Measurements from ENCODE around the gene CD79A.

Gene CD79A

DNA sequence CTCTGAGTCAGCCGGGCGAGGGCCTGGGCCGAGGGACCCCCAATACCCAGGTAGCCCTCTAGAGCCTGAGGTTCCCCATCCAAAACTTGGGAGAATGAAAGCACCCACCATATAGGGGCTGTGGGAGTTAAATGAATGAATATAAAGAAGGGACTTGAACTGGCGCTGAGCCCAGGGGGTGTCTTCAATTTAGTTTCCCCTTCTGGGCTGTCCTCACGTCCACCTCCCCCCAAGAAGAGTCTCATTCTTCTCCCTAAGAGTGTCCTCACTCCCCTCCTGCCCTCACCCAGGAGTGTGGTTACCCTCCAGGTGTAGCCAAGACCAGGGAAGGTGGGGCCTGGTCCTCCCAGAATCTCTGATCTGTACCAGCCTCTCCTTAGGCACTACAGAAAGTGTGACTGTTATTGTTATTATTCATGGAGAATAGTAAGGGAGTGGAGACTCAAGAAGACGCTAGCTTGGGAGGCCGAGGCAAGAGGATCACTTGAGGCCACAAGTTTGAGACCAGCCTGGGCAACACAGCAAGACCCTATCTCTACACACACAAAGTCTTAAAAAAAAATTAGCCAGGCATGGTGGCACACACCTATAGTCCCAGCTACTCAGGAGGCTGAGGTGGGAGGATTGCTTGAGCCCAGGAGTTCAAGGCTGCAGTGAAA, 2.7 kb downstream of the CD79A start:
- DNase-seq = no peak
- in situ Hi-C loops (cut with HindIII; ENCODE audit: low pct_ligation_motif_present, low pct_unique_long_range_greater_than_20kb, low sequenced_read_pairs) = no loop called here

DNA sequence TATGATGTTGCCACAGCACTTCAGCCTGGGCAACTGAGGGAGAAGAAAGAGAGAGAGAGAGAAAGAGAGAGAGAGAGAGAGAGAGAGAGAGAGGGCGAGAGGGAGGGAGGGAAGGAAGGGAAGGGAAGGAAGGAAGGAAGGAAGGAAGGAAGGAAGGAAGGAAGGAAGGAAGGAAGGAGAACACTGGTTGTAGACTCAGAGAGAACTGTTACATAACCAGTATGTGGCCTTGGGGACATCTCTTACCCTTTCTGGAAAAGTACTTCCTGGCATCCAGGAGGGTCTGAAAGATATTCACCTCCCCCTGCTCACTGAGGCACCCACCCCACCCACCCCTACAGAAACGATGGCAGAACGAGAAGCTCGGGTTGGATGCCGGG, 3.2 kb downstream of the CD79A start:
- DNase-seq = no peak
- in situ Hi-C loops (cut with HindIII; ENCODE audit: low pct_ligation_motif_present, low pct_unique_long_range_greater_than_20kb, low sequenced_read_pairs) = no loop called here

DNA sequence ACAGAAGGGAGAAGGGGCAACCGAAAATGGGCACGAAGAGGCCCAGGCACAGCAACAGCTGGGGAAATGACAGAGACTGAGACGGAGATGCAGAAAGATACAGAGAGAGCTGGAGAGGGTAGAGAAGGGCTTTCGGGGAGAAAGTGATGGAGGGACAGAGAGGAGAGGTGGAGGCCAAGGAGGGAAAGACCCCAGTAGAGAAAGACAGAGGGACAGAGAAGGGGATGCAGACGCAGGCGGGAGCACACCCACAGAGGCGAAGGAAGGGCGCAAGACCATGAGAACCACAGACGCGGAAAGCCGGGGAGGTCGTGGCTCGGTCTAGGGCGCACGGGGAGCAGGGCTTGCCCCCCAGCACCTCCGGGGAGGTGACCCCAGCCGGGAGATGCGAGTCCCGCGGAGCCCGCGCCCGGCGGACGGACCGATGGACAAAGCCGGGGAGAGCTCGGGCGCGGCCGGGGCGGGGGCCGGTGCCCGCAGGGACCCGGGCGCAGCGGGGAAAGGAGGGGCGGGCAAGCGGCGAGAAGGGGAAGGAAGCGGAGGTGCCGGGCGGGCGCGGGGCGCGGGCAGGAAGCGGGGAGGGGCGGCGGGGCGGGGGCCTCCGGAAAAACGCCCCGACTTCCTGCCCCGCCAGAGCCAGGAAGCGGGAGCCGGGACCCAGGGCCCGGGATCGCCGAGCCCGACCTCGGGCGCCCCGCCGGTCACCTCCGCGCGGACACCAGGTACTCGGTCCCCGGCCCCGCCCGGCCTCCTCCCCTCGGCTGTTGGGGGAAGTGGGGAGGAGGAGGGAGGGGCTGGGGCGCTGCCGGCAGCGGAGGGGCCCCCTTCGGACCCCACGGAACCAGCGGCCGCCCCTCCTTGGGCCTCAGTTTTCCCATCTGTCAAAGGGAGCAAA, 5.7 kb downstream of the CD79A start, which contains the start of gene ARHGEF1:
Gene ARHGEF1 (plus strand): TSS at position 617 of the 895 bp plus-strand sequence. CDS start 4,899 bp downstream, outside the sequence.
- peak; percentile 43 for DNase-seq
- in situ Hi-C loops (cut with HindIII; ENCODE audit: low pct_ligation_motif_present, low pct_unique_long_range_greater_than_20kb, low sequenced_read_pairs) = no loop called here

DNA sequence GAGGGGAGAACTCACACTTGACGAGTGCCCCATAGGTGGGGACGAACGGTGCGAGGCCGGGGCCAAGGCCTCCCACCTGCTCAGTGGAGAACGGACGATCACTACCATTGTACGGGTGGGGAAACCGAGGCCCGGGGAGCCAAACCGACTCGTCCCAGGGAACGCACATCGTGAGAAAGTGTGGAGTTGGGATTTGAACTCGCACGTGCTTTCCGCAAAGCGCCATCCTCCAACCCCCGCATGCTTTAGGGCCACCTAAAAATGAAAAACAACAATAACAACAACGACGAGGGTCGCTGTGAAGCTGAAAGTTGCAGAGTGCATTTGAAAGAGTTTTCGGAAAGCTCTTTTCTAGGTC, 6.4 kb downstream of the CD79A start:
- in situ Hi-C loops (cut with HindIII; ENCODE audit: low pct_ligation_motif_present, low pct_unique_long_range_greater_than_20kb, low sequenced_read_pairs) = no loop called here
- no peak for DNase-seq

DNA sequence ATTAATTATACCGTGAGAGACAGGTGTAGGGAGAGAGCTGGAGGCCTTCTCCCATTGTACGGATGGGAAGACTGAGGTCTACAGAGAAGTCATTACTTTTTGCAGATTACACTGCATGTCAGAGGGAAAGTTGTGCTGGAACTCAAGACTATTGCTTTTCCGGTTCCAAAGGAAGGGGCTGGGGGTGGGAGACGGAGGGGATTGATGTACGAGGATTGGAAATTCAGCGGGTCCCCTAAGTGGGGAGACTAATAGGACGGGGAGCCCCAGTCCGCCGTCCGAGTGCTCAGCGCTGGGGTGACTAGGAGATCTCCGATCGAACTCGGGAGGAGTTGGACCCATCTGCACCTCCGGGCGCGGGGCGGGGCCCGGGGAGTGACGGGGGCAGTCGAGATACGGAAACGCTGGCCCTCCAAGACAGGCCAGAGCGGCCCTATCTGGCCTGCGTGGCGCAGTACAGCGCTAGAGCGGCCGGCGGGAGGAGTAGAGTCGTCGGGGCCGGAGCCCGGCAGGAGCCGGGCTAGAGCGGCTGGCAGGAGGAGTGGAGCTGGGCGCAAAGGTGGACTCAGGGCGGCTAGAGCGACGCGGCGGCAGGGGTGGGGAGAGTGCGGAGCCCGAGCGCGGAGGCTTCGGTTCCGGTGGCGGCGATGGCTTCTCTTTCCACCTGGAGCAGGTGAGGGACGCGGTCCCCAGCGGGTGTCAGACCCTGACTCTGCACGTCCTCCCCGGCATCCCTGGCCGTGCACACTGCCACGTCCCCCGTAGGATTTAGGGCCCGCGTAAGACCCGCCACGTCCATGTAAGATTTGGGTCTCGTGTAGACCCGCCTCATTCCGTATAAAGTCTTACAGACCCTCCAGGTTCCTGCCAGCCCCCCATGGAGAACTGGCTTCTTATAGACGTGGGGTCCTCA, 7.0 kb downstream of the CD79A start:
- in situ Hi-C loops (cut with HindIII; ENCODE audit: low pct_ligation_motif_present, low pct_unique_long_range_greater_than_20kb, low sequenced_read_pairs) = no loop called here
- DNase-seq = peak; percentile 94

DNA sequence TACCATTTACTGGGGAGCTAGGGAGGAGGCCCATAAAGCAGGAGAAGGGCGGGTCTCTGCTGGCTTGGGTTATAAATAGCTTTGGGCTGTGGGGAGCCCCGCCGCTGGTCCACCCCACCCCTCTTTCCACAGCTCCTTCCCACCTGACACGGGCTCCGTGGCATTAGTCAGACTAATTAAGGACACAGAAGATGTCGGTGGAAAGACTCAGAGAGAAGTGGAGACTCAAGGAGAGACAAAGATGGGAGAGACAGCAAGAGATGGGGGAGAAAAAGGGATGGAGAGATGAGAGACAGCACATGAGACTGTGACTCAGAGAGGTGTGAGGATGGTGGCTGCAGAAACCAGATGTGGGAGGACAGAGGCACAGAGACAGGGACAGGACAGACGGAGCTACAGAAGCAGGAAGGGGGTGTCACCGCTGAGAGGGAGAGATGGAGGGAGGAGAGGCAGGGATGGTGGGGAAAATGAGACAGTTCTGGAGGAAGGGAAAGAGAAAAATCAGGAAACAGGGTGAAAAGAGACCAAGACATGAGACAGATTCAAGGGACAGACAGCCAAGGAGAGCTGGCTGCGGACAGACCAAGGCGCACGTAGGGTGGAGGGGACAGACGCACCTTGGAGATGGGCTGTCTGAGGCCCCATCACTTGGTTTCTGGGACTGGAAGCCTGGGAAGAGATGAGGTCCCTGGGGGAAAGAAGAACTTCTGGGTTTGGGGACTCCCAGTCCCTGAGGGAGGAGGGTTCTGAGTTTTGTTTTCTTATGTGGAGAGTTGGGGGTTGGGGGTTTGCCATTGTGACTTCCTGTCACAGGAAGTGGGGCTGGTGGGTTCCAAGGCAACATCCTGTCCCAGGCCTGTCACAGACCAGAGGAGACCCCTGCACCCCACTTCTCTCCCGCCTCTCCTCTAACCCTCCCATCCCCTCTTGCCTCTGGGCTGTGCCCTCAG, 10.0 kb downstream of the CD79A start:
- DNase-seq = no peak
- in situ Hi-C loops (cut with HindIII; ENCODE audit: low pct_ligation_motif_present, low pct_unique_long_range_greater_than_20kb, low sequenced_read_pairs) = no loop called here

DNA sequence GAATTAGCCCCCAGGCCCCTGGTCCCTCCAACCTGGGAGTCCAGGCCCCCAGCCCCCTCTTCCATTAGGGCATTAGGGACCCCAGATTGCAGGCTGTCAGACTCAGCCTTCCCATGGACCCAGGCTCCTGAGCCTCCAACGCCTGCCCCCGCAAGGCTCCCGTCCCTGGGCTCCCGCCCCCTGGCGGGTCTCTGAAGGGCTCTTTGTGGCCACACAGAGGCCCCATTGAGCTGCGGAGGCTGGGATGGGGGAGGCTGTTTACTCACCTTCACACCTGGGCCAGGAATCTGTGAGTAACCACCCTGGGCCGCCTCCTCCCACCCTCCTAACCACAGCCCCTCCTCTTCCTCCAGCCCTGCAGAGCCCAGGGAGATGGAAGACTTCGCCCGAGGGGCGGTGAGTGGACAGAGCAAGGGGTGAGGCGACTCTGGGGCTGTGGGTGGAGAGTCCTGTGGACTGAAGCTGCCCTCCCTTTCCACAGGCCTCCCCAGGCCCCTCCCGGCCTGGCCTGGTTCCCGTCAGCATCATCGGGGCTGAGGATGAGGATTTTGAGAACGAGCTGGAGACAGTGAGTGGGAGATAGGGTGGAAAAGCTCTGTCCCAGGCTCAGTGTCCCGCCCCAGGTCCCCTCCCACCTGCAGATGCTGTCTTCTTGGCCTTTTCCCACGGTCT, 10.8 kb downstream of the CD79A start:
- in situ Hi-C loops (cut with HindIII; ENCODE audit: low pct_ligation_motif_present, low pct_unique_long_range_greater_than_20kb, low sequenced_read_pairs) = no loop called here
- no peak for DNase-seq

DNA sequence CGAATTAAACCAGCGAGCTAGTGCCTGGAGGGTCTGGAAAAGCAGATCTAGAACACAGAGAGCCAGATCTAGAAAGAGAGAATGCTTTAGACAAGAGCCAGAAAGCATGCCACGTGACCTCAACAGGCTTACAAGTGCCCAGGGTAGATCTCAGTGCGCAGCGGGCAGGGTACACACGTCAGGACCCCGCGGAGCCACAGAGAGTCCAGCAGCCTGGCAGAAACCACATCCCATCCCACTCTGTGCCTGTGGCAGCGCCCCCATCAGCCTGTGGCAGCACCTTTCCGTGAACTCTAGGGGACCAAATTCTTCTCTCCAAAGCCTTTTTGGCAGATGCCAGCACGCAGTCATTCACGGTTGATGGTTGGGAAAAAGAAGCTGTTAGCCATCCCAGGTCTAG, 11.8 kb downstream of the CD79A start:
- in situ Hi-C loops (cut with HindIII; ENCODE audit: low pct_ligation_motif_present, low pct_unique_long_range_greater_than_20kb, low sequenced_read_pairs) = no loop called here
- DNase-seq = no peak

DNA sequence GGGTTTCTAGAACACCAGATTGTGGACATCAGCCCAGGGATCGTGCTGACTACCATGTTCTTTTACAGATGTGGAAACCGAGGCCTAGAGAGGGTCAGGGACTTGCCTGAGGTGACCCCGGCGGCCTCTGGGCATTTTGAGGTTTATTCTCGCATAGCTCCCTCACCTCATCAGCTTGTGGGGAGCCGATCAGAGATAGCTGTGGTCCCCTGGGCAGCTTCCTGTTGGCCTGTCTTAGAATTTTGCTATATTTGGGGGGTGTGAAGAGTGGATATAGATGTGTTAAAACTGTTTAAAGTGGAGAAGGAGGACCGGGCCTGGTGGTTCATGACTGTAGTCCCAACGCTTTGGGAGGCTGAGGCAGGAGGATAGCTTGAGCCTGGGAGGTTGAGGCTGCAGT, 12.8 kb downstream of the CD79A start:
- DNase-seq = no peak
- in situ Hi-C loops (cut with HindIII; ENCODE audit: low pct_ligation_motif_present, low pct_unique_long_range_greater_than_20kb, low sequenced_read_pairs) = no loop called here

DNA sequence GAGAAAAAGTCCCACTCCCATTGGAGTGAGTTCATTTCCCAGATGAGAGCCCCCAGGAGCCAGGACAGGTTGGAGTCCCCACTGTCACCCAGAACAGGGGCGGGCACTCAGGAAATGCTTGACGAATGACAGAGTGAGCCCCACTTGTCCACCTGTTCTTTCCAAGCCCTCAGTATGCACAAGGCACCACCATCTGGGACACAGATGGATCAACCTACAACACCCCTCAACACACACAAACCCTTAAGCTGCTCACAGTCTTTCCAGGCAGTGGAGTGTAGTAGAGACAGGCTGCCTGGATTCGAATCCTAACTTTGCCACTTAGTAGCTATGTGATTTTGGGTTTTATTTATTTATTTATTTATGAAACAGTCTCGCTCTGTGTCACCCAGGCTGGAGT, 13.9 kb downstream of the CD79A start:
- in situ Hi-C loops (cut with HindIII; ENCODE audit: low pct_ligation_motif_present, low pct_unique_long_range_greater_than_20kb, low sequenced_read_pairs) = no loop called here

DNA sequence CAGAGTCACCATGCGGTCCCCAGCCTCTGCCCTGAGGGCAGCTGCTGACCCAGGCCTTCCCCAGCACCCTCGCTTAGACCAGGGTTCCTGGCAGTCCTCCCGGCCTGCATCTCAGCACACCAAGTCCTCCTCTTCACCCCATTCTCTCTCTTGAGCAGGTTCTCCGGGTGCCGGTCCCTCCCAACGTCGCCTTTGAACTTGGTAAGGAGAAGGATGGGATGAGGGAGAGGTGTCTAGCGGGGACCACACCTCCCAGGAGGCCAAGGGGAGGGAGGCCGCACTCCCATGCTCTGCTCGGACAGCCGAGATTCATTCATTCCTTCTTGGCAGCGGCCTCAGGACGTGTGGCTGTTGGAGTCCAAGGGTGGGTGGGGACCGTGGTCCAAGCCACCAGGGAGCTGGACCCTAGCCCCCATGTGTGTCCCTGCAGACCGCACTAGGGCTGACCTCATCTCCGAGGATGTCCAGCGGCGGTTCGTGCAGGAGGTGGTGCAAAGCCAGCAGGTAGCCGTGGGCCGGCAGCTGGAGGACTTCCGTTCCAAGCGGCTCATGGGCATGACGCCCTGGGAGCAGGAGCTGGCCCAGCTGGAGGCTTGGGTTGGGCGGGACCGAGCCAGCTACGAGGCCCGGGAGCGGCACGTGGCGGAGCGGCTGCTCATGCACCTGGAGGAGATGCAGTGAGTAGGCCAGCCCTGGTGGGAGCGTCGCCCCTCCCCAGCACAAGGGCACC, 15.3 kb downstream of the CD79A start:
- in situ Hi-C loops (cut with HindIII; ENCODE audit: low pct_ligation_motif_present, low pct_unique_long_range_greater_than_20kb, low sequenced_read_pairs) = no loop called here
- no peak for DNase-seq

More for the DNA sequence above, 13.9 kb downstream of the CD79A start:
- DNase-seq = no peak

DNA sequence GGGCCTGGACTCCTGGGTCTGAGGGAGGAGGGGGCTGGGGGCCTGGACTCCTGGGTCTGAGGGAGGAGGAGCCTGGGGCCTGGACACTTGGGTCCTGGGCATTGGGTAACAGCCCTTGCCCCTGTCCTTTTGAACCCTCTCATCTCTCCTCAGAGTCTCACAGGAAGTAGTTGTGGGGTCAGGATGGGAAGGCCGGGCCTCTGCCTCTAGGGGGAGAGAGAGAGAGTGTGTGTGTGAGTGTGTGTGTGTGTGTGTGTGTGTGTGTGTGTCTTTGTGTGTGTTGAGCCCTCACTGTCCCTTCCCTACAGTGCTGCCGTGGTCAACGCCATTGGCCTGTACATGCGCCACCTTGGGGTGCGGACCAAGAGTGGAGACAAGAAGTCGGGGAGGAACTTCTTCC, 16.8 kb downstream of the CD79A start:
- DNase-seq = no peak
- in situ Hi-C loops (cut with HindIII; ENCODE audit: low pct_ligation_motif_present, low pct_unique_long_range_greater_than_20kb, low sequenced_read_pairs) = no loop called here

DNA sequence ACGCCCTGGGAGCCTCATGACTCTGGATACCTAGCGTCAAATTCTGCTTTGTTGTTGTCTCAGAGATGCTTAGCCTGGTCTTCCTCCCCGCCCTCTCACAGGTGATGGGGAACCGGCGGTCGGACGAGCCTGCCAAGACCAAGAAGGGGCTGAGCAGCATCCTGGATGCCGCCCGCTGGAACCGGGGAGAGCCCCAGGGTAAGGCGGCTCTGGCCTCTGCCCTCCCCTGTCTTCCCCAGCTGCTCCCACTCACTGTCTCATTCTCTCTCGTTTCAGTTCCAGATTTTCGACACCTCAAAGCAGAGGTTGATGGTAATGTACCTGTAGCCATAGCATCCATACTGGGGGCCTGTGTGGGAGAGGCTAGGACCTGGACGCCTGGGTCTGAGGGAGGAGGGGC, 17.3 kb downstream of the CD79A start:
- in situ Hi-C loops (cut with HindIII; ENCODE audit: low pct_ligation_motif_present, low pct_unique_long_range_greater_than_20kb, low sequenced_read_pairs) = no loop called here
- no peak for DNase-seq

DNA sequence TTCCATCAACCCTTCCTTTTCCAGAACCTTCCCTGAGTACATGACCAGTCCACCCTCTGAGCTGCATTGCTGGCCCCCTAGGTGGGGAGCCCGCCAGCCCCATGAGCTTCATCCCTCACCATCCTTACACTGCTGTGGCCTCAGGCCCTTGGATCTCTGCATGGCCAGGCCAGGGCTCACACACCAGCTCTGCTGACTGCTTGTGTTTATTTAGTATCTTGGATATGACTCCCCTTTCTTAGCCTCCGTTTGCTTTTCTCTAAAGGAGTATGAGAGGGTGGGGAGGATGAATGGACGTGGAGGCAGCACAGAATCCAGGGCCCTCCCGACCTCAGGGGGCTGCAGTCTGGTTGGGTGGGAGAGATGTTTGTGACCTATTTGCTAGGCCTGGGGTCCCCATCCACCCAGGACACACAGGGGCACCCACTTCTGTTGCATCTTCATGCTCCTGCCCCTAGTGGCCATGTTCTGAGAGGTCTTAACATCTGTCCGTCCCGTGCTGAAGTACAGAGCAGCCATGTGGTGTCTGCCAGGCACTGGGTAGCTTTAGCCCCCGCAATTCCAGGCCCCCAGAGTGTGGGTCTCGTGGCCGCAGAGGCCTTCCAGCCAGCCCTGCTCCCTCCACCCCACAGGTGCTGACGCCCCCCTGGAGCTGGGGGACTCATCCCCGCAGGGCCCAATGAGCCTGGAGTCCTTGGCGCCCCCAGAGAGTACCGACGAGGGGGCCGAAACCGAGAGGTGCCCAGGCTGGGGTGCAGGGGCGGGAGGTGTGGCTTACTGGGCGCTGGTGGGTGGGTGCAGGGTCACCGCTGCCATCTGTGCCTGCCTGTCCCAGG, 18.9 kb downstream of the CD79A start:
- DNase-seq = no peak
- in situ Hi-C loops (cut with HindIII; ENCODE audit: low pct_ligation_motif_present, low pct_unique_long_range_greater_than_20kb, low sequenced_read_pairs) = no loop called here

DNA sequence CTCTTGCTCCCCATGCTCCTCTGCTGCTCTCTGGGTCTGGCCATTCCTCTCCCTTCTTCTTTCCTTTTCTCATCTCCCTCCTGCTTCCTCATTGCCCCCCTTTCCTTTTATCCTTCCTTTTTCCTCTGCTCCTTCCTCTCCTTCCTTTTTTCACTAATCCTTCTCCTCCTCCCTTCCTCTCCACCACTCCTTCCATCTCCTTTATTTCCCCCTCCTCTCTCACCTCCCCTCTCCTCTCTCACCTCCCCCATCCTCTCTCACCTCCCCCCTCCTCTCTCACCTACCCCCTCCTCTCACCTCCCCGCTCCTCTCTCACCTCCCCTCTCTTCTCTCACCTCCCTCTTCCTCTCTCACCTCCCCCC, 19.5 kb downstream of the CD79A start:
- in situ Hi-C loops (cut with HindIII; ENCODE audit: low pct_ligation_motif_present, low pct_unique_long_range_greater_than_20kb, low sequenced_read_pairs) = no loop called here
- DNase-seq = no peak

DNA sequence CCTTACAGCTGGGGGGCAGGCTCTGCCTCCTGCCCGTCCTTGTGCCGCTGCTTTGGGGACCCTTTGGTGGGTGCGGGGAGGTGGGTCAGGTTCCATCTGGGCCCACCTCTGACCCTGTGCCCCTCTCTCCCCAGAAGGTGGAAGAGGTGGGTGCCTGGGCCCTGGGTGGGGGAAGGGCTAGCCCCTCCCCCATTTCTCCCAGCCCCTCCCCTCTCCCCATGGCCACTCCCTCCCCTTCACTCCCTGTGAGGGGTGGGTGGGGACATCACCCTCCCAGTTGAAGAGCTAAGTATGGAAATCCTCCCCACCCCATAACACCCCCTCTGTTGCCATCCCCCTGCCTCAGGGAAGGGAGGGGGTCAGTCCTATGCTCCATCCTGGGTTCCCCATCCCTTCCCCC, 20.1 kb downstream of the CD79A start:
- in situ Hi-C loops (cut with HindIII; ENCODE audit: low pct_ligation_motif_present, low pct_unique_long_range_greater_than_20kb, low sequenced_read_pairs) = no loop called here
- DNase-seq = no peak
